ENCODE measurements around the gene PRRG2. TPM values are rescaled to one million over a fixed set of nuclear protein-coding genes. Genes with fewer than 3 reads are reported as not detected.

The PRRG2 gene
- total and polyA plus RNA-seq, 2 of the 13 experiments (the other 11 are each of a cell fraction or from before 2014, with no cell fraction given): 0.66 to 0.82 TPM

GRCh38 chr19:49590071-49590970 lies 9.2 kb downstream of the PRRG2 start (continued):
- TF ChIP-seq PRDM15 (CRISPR knock-in tag; IDR thresholded peaks at IDR 0.05) (no peak; the same call in 1 of the 2 replicates), ZSCAN22 (CRISPR knock-in tag; IDR thresholded peaks at IDR 0.05) (no peak), TBX2 (CRISPR knock-in tag; IDR thresholded peaks at IDR 0.05; ENCODE audit: borderline replicate concordance) (peak; percentile 54; the same call in 1 of the 2 replicates), REST (IDR thresholded peaks at IDR 0.05; ENCODE audit: borderline replicate concordance in 1 of 2, low read depth in 1 of 2, low read length in 2 of 2) (no peak), ZNF263 (CRISPR knock-in tag; IDR thresholded peaks at IDR 0.05) (peak; percentile 31; the same call in 1 of the 2 replicates), AFF4 (CRISPR knock-in tag; IDR thresholded peaks at IDR 0.05) (peak; percentile 60; the same call in 1 of the 2 replicates), PLRG1 (conservative IDR thresholded peaks at IDR 0.05) (no peak), ZNF570 (CRISPR knock-in tag; IDR thresholded peaks at IDR 0.05; ENCODE audit: borderline replicate concordance) (no peak), TRIM22 (IDR thresholded peaks at IDR 0.05) (no peak), NFIB (CRISPR knock-in tag; IDR thresholded peaks at IDR 0.05; ENCODE audit: borderline replicate concordance) (no peak), ZNF577 (CRISPR knock-in tag; IDR thresholded peaks at IDR 0.05; ENCODE audit: borderline replicate concordance, low read depth) (no peak)

Data from HepG2 (cell line).